ENCODE results near the gene ANO10. TPM values are rescaled to one million over a fixed set of nuclear protein-coding genes. Genes with fewer than 3 reads are reported as not detected.

ANO10 gene
- polyA plus RNA-seq, 1 donor from 2014 or later, result 11.1 TPM

DNA sequence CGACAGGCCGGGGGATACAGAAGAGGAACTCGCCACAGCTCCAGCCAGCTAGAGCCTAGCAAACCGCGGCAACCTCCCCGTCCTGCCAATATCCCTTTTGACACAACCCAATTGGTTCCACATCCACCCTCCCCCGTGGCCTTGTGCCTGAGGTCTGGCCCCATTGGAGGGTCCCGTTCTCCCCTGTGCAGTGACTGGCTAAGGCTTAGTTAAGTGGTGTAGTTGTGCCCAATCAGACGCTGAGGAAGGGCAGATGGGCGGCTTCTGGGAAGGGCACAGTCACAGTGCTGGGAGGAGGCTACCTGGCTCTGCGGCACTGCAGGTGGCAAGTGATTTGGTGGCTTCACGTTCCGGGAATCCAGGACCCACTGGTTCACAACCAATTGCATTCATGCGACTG, 256.9 kb downstream of the ANO10 start:
- TF ChIP-seq POLR2AphosphoS5 (IDR thresholded peaks at IDR 0.05) (no peak), SMC3 (conservative IDR thresholded peaks at IDR 0.05; ENCODE audit: poor library complexity) (no peak), EZH2 (IDR thresholded peaks at IDR 0.05; ENCODE audit: borderline replicate concordance, insufficient read depth, low read length, poor library complexity, severe bottlenecking) (no peak), EP300 (conservative IDR thresholded peaks at IDR 0.05; ENCODE audit: poor library complexity, severe bottlenecking) (no peak), CTCF (IDR thresholded peaks at IDR 0.05; ENCODE audit: poor library complexity, severe bottlenecking) (no peak), MXI1 (conservative IDR thresholded peaks at IDR 0.05; ENCODE audit: poor library complexity, severe bottlenecking) (no peak), TAF1 (IDR thresholded peaks at IDR 0.05; ENCODE audit: low read depth) (no peak), RAD21 (conservative IDR thresholded peaks at IDR 0.05) (no peak)
- TF ChIP-seq, protein P1, sequence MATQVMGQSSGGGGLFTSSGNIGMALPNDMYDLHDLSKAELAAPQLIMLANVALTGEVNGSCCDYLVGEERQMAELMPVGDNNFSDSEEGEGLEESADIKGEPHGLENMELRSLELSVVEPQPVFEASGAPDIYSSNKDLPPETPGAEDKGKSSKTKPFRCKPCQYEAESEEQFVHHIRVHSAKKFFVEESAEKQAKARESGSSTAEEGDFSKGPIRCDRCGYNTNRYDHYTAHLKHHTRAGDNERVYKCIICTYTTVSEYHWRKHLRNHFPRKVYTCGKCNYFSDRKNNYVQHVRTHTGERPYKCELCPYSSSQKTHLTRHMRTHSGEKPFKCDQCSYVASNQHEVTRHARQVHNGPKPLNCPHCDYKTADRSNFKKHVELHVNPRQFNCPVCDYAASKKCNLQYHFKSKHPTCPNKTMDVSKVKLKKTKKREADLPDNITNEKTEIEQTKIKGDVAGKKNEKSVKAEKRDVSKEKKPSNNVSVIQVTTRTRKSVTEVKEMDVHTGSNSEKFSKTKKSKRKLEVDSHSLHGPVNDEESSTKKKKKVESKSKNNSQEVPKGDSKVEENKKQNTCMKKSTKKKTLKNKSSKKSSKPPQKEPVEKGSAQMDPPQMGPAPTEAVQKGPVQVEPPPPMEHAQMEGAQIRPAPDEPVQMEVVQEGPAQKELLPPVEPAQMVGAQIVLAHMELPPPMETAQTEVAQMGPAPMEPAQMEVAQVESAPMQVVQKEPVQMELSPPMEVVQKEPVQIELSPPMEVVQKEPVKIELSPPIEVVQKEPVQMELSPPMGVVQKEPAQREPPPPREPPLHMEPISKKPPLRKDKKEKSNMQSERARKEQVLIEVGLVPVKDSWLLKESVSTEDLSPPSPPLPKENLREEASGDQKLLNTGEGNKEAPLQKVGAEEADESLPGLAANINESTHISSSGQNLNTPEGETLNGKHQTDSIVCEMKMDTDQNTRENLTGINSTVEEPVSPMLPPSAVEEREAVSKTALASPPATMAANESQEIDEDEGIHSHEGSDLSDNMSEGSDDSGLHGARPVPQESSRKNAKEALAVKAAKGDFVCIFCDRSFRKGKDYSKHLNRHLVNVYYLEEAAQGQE (IDR thresholded peaks at IDR 0.05; ENCODE audit: borderline replicate concordance), result no peak
- H3K9me3 ChIP-seq (ENCODE audit: low read length), result no peaks in the 10 kb centered on the region
- no peaks in the 10 kb centered on the region for H4K20me1 ChIP-seq (ENCODE audit: insufficient read depth)
- H3K27ac ChIP-seq (ENCODE audit: low read length), result no peak overlapping the region
- H3K4me2 ChIP-seq (ENCODE audit: low read length), result no peak overlapping the region
- H2AFZ ChIP-seq (ENCODE audit: low read depth, low read length), result no peak overlapping the region
- H3K79me2 ChIP-seq (replicated peaks; ENCODE audit: insufficient read depth, low read length), result no peaks in the 10 kb centered on the region
- H3F3A ChIP-seq (ENCODE audit: insufficient read depth, low read length, poor library complexity, severe bottlenecking), result no peaks in the 10 kb centered on the region
- no peaks in the 10 kb centered on the region for H3K9me2 ChIP-seq (ENCODE audit: insufficient read depth, low read length)
- H3K27me3 ChIP-seq (ENCODE audit: insufficient read depth, low read depth, low read length), result no peaks in the 10 kb centered on the region
- no peak overlapping the region for H3K4me3 ChIP-seq (ENCODE audit: low read length)
- no peak overlapping the region for H3K9ac ChIP-seq (ENCODE audit: low read length)
- H3K36me3 ChIP-seq (ENCODE audit: insufficient read depth, low read length), result no peaks in the 10 kb centered on the region

GRCh38 chr3:43364494-43364893, 257.3 kb downstream of the ANO10 start:
- TF ChIP-seq, protein P1 (IDR thresholded peaks at IDR 0.05; ENCODE audit: borderline replicate concordance), result no peak
- TF ChIP-seq EZH2 (IDR thresholded peaks at IDR 0.05; ENCODE audit: borderline replicate concordance, insufficient read depth, low read length, poor library complexity, severe bottlenecking) (no peak), POLR2AphosphoS5 (IDR thresholded peaks at IDR 0.05) (no peak), SMC3 (conservative IDR thresholded peaks at IDR 0.05; ENCODE audit: poor library complexity) (no peak), EP300 (conservative IDR thresholded peaks at IDR 0.05; ENCODE audit: poor library complexity, severe bottlenecking) (no peak), MXI1 (conservative IDR thresholded peaks at IDR 0.05; ENCODE audit: poor library complexity, severe bottlenecking) (no peak), RAD21 (conservative IDR thresholded peaks at IDR 0.05) (no peak), TAF1 (IDR thresholded peaks at IDR 0.05; ENCODE audit: low read depth) (no peak), CTCF (IDR thresholded peaks at IDR 0.05; ENCODE audit: poor library complexity, severe bottlenecking) (no peak)
- H3K27ac ChIP-seq (ENCODE audit: low read length), result no peak overlapping the region
- no peak overlapping the region for H3K4me3 ChIP-seq (ENCODE audit: low read length)

More at GRCh38 chr3:43364494-43364893, 257.3 kb downstream of the ANO10 start:
- no peak overlapping the region for H2AFZ ChIP-seq (ENCODE audit: low read depth, low read length)
- no peaks in the 10 kb centered on the region for H3K36me3 ChIP-seq (ENCODE audit: insufficient read depth, low read length)
- H3K9ac ChIP-seq (ENCODE audit: low read length), result no peak overlapping the region
- H3K27me3 ChIP-seq (ENCODE audit: insufficient read depth, low read depth, low read length), result no peaks in the 10 kb centered on the region
- H3K4me2 ChIP-seq (ENCODE audit: low read length), result no peak overlapping the region
- H3K9me2 ChIP-seq (ENCODE audit: insufficient read depth, low read length), result no peaks in the 10 kb centered on the region
- H3F3A ChIP-seq (ENCODE audit: insufficient read depth, low read length, poor library complexity, severe bottlenecking), result no peaks in the 10 kb centered on the region
- no peaks in the 10 kb centered on the region for H4K20me1 ChIP-seq (ENCODE audit: insufficient read depth)
- no peaks in the 10 kb centered on the region for H3K9me3 ChIP-seq (ENCODE audit: low read length)
- no peaks in the 10 kb centered on the region for H3K79me2 ChIP-seq (replicated peaks; ENCODE audit: insufficient read depth, low read length)

Data from neural cell (in vitro differentiated cells).